GM12878 (cell line): ENCODE results near the gene MRM1. TPM values are rescaled to one million over a fixed set of nuclear protein-coding genes. Genes with fewer than 3 reads are reported as not detected.

Experiments
- ATAC-seq: fragments of 200-7000 bp; cut with Tn5 transposase; 3 replicates; pipeline ENCODE4 v1.9.1; 2020; ENCODE audit warnings: mild to moderate bottlenecking, moderate library complexity
- BruUV-seq: library from RNA; stranded (reverse); fragments of 400-500 nt; replicated peaks from 2 replicates; lab custom pipeline; 2021; lab: Mats Ljungman, UMichigan
- CTCF ChIA-PET: fragments of 300-600 bp; sonication (Branson Sonifier 250); formaldehyde crosslinking; extraction: SDS; loops from one replicate; lab custom pipeline; 2021; ENCODE audit warnings: inconsistent platforms; lab: Yijun Ruan, JAX
- POLR2A ChIA-PET: fragments of 350-600 bp; formaldehyde crosslinking; extraction: SDS; loops from one replicate; lab custom pipeline; 2021; ENCODE audit warnings: inconsistent platforms; lab: Charles Lee
- RAD21 ChIA-PET: fragments of 300-600 bp; sonication (Branson Sonifier 250); formaldehyde crosslinking; loops from one replicate; lab custom pipeline; 2023; ENCODE audit warnings: antibody characterized with exemption; ENCODE audit not compliant: unreplicated experiment; lab: Charles Lee
- SMC1A ChIA-PET: fragments of 300-600 bp; sonication (Branson Sonifier 250); formaldehyde crosslinking; loops from one replicate; lab custom pipeline; 2023; ENCODE audit not compliant: unreplicated experiment, uncharacterized antibody; lab: Charles Lee
- DNase-seq: peaks from one replicate; pipeline ENCODE4 v3.0.0-alpha.2; 2011; ENCODE audit warnings: low read depth, low spot score
- FAIRE-seq: peaks from 3 replicates; lab custom pipeline; 2011; peaks lifted over from hg19 to GRCh38; lab: Jason Lieb, UNC
- H2AFZ ChIP-seq: 2 replicates; pipeline ENCODE4 v1.6.0; 2011; ENCODE audit warnings: low read depth, low read length, control low read depth; ENCODE audit not compliant: control insufficient read depth
- H3K27ac ChIP-seq: 2 replicates; pipeline ENCODE4 v1.5.1; 2011; ENCODE audit warnings: control low read depth; ENCODE audit not compliant: control insufficient read depth, insufficient read depth
- H3K27me3 ChIP-seq, 2 experiments: replicated peaks in 1 of 2; 2 replicates each; pipeline versions ENCODE4 v1.6.0 to v1.6.1; 2011; ENCODE audit warnings: low read length in 1 of 2; ENCODE audit not compliant: control insufficient read depth in 2 of 2, insufficient read depth in 2 of 2
- H3K36me3 ChIP-seq, 2 experiments: 2 replicates each; pipeline ENCODE4 v1.5.1; 2011; ENCODE audit warnings: low read length in 1 of 2; ENCODE audit not compliant: control insufficient read depth in 2 of 2, insufficient read depth in 2 of 2
- H3K4me1 ChIP-seq: 2 replicates; pipeline ENCODE4 v1.6.1; 2011; ENCODE audit warnings: mild to moderate bottlenecking, low read length, moderate library complexity, mixed read lengths; ENCODE audit not compliant: control insufficient read depth, insufficient read depth
- H3K4me2 ChIP-seq: 2 replicates; pipeline ENCODE4 v1.6.0; 2011; ENCODE audit warnings: control low read depth; ENCODE audit not compliant: control insufficient read depth, insufficient read depth
- H3K4me3 ChIP-seq: fragments of 200-600 bp; sonication (generic); 2 replicates; pipeline ENCODE4 v1.5.1; 2016
- H3K79me2 ChIP-seq: 2 replicates; pipeline ENCODE4 v1.6.0; 2011; ENCODE audit warnings: low read length; ENCODE audit not compliant: control insufficient read depth, insufficient read depth
- H3K9ac ChIP-seq: 2 replicates; pipeline ENCODE4 v1.8.0; 2011; ENCODE audit warnings: low read length, control low read depth, mixed read lengths; ENCODE audit not compliant: control insufficient read depth, insufficient read depth
- H3K9me3 ChIP-seq: replicated peaks from 3 replicates; pipeline ENCODE4 v1.5.1; 2011; ENCODE audit warnings: mild to moderate bottlenecking, low read length; ENCODE audit not compliant: control insufficient read depth, insufficient read depth
- H4K20me1 ChIP-seq: 2 replicates; pipeline ENCODE4 v1.6.0; 2011; ENCODE audit not compliant: control insufficient read depth, insufficient read depth
- E2F8 ChIP-seq: fragments of 450-650 bp; IDR thresholded peaks from 2 replicates; pipeline ENCODE4 v1.6.1; 2018; ENCODE audit warnings: mild to moderate bottlenecking, low read depth, moderate library complexity; ENCODE audit not compliant: partially characterized antibody
- E4F1 ChIP-seq: fragments of 450-650 bp; IDR thresholded peaks from 2 replicates; pipeline ENCODE4 v1.6.1; 2018; ENCODE audit warnings: borderline replicate concordance, mild to moderate bottlenecking; ENCODE audit not compliant: partially characterized antibody
- ELK1 ChIP-seq: IDR thresholded peaks from 2 replicates; pipeline ENCODE4 v1.6.1; 2012; ENCODE audit warnings: low read depth, low read length, improper control_type of control experiment
- HSF1 ChIP-seq: fragments of 150-350 bp; IDR thresholded peaks from 2 replicates; pipeline ENCODE4 v1.6.1; 2014; ENCODE audit warnings: mild to moderate bottlenecking, low read depth, low read length
- MYB ChIP-seq: fragments of 150-350 bp; IDR thresholded peaks from 2 replicates; pipeline ENCODE4 v1.6.1; 2014; ENCODE audit warnings: mild to moderate bottlenecking, low read depth, low read length, borderline replicate concordance
- NFIC ChIP-seq: IDR thresholded peaks from 2 replicates; pipeline ENCODE4 v1.6.1; 2012; ENCODE audit warnings: low read depth, mild to moderate bottlenecking, inconsistent platforms, low read length, moderate library complexity
- NR2F1 ChIP-seq: fragments of 450-650 bp; conservative IDR thresholded peaks from 2 replicates; pipeline ENCODE4 v1.6.1; 2017; ENCODE audit warnings: mild to moderate bottlenecking
- POU2F2 ChIP-seq: IDR thresholded peaks from 3 replicates; pipeline ENCODE4 v1.6.1; 2011; ENCODE audit warnings: low read depth, mild to moderate bottlenecking, low read length, borderline replicate concordance
- SKIL ChIP-seq: fragments of 450-650 bp; IDR thresholded peaks from 2 replicates; pipeline ENCODE4 v1.6.1; 2017; ENCODE audit warnings: mild to moderate bottlenecking, low read depth, inconsistent platforms; ENCODE audit not compliant: poor library complexity, severe bottlenecking
- TCF12 ChIP-seq: IDR thresholded peaks from 2 replicates; pipeline ENCODE4 v1.6.1; 2011; ENCODE audit warnings: low read depth, mild to moderate bottlenecking, low read length
- YBX1 ChIP-seq: fragments of 450-650 bp; IDR thresholded peaks from 2 replicates; pipeline ENCODE4 v1.6.1; 2016; ENCODE audit warnings: antibody characterized with exemption
- ZNF217 ChIP-seq: fragments of 450-650 bp; IDR thresholded peaks from 2 replicates; pipeline ENCODE4 v1.6.1; 2017; ENCODE audit warnings: antibody characterized with exemption, mild to moderate bottlenecking
- WGBS: methylation state at CpG from one replicate; pipeline ENCODE4 v1.1.6; 2016; ENCODE audit warnings: low lambda C conversion rate; ENCODE audit not compliant: insufficient replicate concordance, insufficient coverage; ENCODE audit errors: missing lambda C conversion rate; 5-methylcytosine and 5-hydroxymethylcytosine counted together
- in situ Hi-C: fragments of 300-500 bp; cut with MboI; formaldehyde crosslinking; loops from 9 replicates; pipeline ENCODE4 v1.14.3; 2018; ENCODE audit warnings: mixed read lengths
- intact Hi-C: fragments of 100-400 bp; cut with micrococcal nuclease; formaldehyde crosslinking; loops from one replicate; pipeline ENCODE4 v1.14.2; 2022; ENCODE audit not compliant: unreplicated experiment
- polyA plus RNA-seq, 11 experiments: library from polyadenylated mRNA; depleted of rRNA in 4 of 11; unstranded in 6 of 11; stranded (reverse) in 5 of 11; fragments of >200 nt; fragmentation: Nextera tagmentation in 4 of 11; fragmentation: Illumina TruSeq in 1 of 11; extraction: Ambion mirVana in 4 of 11; extraction: Trizol in 1 of 11; gene quantifications; 1 replicate in 1 of 11; 2 replicates in 10 of 11; pipeline versions ENCODE4 v1.2.1 to v1.2.3, GENCODE V29; 2011 to 2016; ENCODE audit warnings: inconsistent platforms in 2 of 11, missing spikeins in 2 of 11, low read depth in 1 of 11
- total RNA-seq, 4 experiments: library from RNA; depleted of rRNA in 3 of 4; stranded (reverse); fragments of >200 nt in 3 of 4; fragmentation: Illumina TruSeq in 1 of 4; extraction: Trizol in 1 of 4; gene quantifications; 2 replicates each; pipeline versions ENCODE4 v1.2.1 to v1.2.3, GENCODE V29; 2013 to 2021

MRM1 gene
- total and polyA plus RNA-seq, 10 of the 15 experiments (the other 5 are each of a cell fraction or from before 2014, with no cell fraction given): 0.23 to 16.9 (median 13.2) TPM

GRCh38 chr17:36594626-36595401 lies 6.6 kb upstream of the MRM1 start:
- CTCF ChIA-PET: interaction anchor here (0.8 to 1.7 kb wide), 2 partner anchors 9 to 641 kb away, joined by 3 to 4 read pairs; no protein-coding TSS in a partner anchor
- SMC1A ChIA-PET: interaction anchor here (2.5 to 2.8 kb wide), 2 partner anchors 8 to 44 kb away, joined by 7 to 15 read pairs; partner anchors contain the start of gene MRM1
- no peak for DNase-seq
- TF ChIP-seq ELK1: no peak
- TF ChIP-seq E2F8: no peak
- no peak for TF ChIP-seq NR2F1
- TF ChIP-seq TCF12: no peak
- no peak for TF ChIP-seq SKIL
- TF ChIP-seq YBX1: no peak
- no peak for TF ChIP-seq MYB
- no peak for TF ChIP-seq E4F1
- TF ChIP-seq NFIC: no peak
- no peak for TF ChIP-seq ZNF217
- no peak for TF ChIP-seq HSF1
- no peak for TF ChIP-seq POU2F2
- Histone ChIP-seq H4K20me1 (no peaks in the 10 kb centered on the region), H3K36me3 (no peaks in the 10 kb centered on the region; a peak in 1 of 4 replicates), H3K27ac (no peak overlapping the region), H3K9me3 (no peaks in the 10 kb centered on the region), H3K4me1 (peaks cover 16% of the 10 kb centered on the region), H3K27me3 (no peaks in the 10 kb centered on the region), H3K4me2 (no peak overlapping the region), H3K9ac (no peak overlapping the region), H2AFZ (no peak overlapping the region), H3K4me3 (no peak overlapping the region), H3K79me2 (no peaks in the 10 kb centered on the region)
- ATAC-seq: no peak
- RAD21 ChIA-PET: interaction anchor here (3.7 kb wide), 1 partner anchor 7 kb away, joined by 18 read pairs; the partner anchor contains the start of gene MRM1
- intact Hi-C loops: no loop called here
- no peak for FAIRE-seq
- POLR2A ChIA-PET: interaction anchor here (0.5 to 2.7 kb wide), 3 partner anchors 8 to 1750 kb away, joined by 4 to 15 read pairs (median 4); partner anchors contain the start of gene MRM1
- in situ Hi-C loops: no loop called here
- 77% methylated on average over 13 of the region's 13 CpGs for WGBS
- no TSS peak for BruUV-seq
